HUES64 (cell line): ENCODE data around the gene THRB.

Experiments
- H3K27ac ChIP-seq: 2 replicates; pipeline ENCODE4 v1.7.0; 2013; ENCODE audit warnings: low read depth, low read length, inconsistent platforms
- H3K27me3 ChIP-seq: 2 replicates; pipeline ENCODE4 v1.6.1; 2013; ENCODE audit warnings: mild to moderate bottlenecking, low read length; ENCODE audit not compliant: insufficient read depth
- H3K36me3 ChIP-seq: 2 replicates; pipeline ENCODE4 v1.6.1; 2013; ENCODE audit warnings: mild to moderate bottlenecking, low read length; ENCODE audit not compliant: insufficient read depth
- H3K4me1 ChIP-seq: 2 replicates; pipeline ENCODE4 v1.6.1; 2013; ENCODE audit warnings: mild to moderate bottlenecking, low read length, moderate library complexity; ENCODE audit not compliant: insufficient read depth
- H3K4me3 ChIP-seq: 2 replicates; pipeline ENCODE4 v1.5.1; 2013; ENCODE audit warnings: mild to moderate bottlenecking, low read length, moderate library complexity
- H3K9ac ChIP-seq: 2 replicates; pipeline ENCODE4 v1.6.1; 2013; ENCODE audit warnings: mild to moderate bottlenecking, low read depth, low read length
- H3K9me3 ChIP-seq: 2 replicates; pipeline ENCODE4 v1.6.1; 2013; ENCODE audit warnings: low read depth, low read length; ENCODE audit not compliant: insufficient read depth
- WGBS: fragments of 150-250, 120-280 bp; methylation state at CpG from one replicate; pipeline ENCODE4 v1.1.7; 2013; ENCODE audit warnings: missing lambda C conversion rate; 5-methylcytosine and 5-hydroxymethylcytosine counted together

THRB gene

DNA sequence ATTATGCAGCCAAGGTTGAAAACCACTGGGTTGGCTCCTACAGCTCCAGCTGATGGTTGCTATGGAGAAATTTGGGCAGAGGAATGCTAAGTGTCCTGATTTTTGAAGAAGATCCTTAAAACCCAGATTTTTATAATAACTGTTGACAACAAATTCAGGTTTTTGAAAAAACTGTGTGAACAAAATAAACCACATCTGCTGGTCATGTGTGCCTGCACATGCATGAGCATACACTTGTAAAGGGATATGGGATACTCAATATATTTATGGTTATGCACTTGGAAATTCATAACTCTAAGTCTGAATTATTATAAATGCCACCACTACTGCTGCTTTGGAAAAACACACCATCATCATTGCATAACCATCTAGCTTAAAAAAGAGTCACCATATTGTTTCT, 133.7 kb downstream of the THRB start:
- H3K36me3 ChIP-seq: no peaks in the 10 kb centered on the region
- no peak overlapping the region for H3K27ac ChIP-seq
- no peaks in the 10 kb centered on the region for H3K27me3 ChIP-seq
- no peaks in the 10 kb centered on the region for H3K9me3 ChIP-seq
- H3K4me1 ChIP-seq: peaks cover 11% of the 10 kb centered on the region
- no peak overlapping the region for H3K4me3 ChIP-seq
- no peak overlapping the region for H3K9ac ChIP-seq

DNA sequence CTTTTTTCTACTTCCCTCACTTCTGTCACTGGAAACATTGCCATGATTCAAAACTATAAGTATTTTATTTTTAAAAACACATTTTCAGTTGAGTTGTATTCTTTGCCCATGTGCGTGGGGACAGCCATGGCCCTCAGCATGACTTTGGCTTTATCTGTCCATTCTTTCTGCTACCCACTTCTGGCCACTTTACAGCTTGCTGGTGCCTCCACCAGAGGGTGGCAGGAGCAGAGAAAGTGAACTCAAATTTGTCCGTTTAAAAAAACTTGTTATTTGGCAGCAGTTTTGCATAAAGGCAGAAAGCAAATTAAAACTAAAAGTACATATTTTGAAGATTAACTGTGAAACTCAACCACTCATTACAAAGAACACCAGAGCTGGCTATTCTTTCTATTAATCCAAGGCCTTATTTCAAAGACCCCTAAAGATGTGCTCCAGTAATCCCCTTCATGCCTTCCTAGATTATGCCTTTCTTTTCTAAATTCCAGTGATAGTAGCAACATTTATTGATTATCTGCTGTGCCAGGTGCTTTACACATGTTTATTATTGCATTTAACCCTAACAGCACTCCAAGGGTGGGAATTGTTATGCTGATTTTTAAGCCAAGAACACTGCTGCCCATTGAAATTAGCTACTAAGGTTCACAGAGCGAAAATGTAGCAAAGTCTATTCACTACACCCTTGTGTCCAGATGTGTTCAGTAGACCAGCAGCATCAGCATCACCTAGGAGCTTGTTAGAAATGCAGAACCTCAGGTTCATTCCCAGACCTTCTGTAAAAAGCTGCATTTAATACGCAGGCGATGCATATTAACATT, 134.8 kb downstream of the THRB start:
- H3K9me3 ChIP-seq: no peaks in the 10 kb centered on the region
- H3K4me1 ChIP-seq: peaks cover 11% of the 10 kb centered on the region
- 73% methylated on average over 5 of the region's 5 CpGs for WGBS
- H3K9ac ChIP-seq: no peak overlapping the region
- no peaks in the 10 kb centered on the region for H3K27me3 ChIP-seq
- H3K4me3 ChIP-seq: no peak overlapping the region; the same call in 1 of the 2 replicates
- no peaks in the 10 kb centered on the region for H3K36me3 ChIP-seq
- H3K27ac ChIP-seq: no peak overlapping the region

DNA sequence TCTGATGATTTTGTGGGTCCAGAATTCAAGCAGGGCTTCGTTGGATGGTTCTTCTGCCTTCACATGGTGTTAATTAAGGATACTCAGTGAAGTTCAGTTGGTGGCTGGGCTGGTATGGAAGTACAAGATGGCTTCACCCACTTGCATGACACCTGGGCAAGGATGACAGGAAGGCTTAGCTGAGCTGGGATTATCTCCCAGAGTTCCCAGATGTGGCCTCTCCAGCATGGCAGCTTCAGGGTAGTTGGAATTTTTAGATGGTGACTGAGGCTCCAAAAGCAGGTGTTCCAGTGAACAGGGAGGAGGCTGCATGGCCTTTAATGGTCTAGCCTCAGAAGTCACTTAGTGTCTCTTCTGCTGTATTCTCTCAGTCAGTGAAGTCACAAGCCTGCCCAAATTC, 135.5 kb downstream of the THRB start:
- Histone ChIP-seq H3K9ac (no peak overlapping the region), H3K36me3 (no peaks in the 10 kb centered on the region), H3K4me3 (no peak overlapping the region), H3K27ac (no peak overlapping the region), H3K9me3 (no peaks in the 10 kb centered on the region), H3K4me1 (peaks cover 11% of the 10 kb centered on the region), H3K27me3 (no peaks in the 10 kb centered on the region)
- 83% methylated on average over 1 of the region's 1 CpG for WGBS

DNA sequence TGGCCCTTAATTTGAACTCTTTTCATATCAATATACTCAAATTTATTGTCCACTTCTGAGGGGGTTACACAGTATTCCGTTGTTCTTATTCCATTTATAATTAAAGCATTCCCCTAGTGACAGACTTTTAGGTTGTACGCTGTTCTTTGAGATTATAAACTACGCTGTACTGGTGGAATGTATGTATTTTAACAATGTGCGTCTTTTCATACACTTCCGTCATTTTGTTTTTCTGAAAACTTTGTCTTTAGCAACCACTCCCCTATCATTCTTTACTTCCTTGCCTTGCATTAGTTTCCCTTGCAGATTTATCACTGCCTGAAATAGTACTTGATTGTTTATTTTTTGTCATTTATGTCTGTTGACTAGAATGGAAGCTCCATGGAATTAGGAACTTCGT, 137.0 kb downstream of the THRB start:
- Histone ChIP-seq H3K4me1 (peaks cover 11% of the 10 kb centered on the region), H3K27me3 (no peaks in the 10 kb centered on the region), H3K9me3 (no peaks in the 10 kb centered on the region), H3K36me3 (no peaks in the 10 kb centered on the region), H3K9ac (no peak overlapping the region), H3K4me3 (no peak overlapping the region), H3K27ac (no peak overlapping the region)
- 98% methylated on average over 5 of the region's 6 CpGs for WGBS

DNA sequence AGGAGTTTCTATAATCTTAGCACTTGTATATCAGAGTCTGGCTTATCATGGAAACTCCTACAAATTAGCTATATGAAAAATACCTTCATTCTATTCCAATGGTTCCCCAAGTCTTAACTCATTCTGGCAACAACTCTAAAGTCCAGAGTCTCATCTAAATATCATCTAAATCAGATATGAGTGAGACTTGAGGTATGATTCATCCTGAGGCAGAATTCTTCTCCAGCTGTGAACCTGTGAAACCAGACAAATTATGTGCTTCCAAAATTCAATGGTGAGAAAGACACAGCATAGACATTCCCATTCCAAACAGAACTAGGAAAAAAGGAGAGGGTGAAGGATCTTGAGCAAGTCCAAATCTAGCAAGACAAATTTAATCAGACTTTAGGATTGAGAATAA, 138.8 kb downstream of the THRB start:
- H3K9me3 ChIP-seq: no peaks in the 10 kb centered on the region
- H3K36me3 ChIP-seq: no peaks in the 10 kb centered on the region
- H3K27me3 ChIP-seq: no peaks in the 10 kb centered on the region
- no peak overlapping the region for H3K9ac ChIP-seq
- H3K27ac ChIP-seq: no peak overlapping the region
- H3K4me1 ChIP-seq: peaks cover 11% of the 10 kb centered on the region
- H3K4me3 ChIP-seq: no peak overlapping the region

DNA sequence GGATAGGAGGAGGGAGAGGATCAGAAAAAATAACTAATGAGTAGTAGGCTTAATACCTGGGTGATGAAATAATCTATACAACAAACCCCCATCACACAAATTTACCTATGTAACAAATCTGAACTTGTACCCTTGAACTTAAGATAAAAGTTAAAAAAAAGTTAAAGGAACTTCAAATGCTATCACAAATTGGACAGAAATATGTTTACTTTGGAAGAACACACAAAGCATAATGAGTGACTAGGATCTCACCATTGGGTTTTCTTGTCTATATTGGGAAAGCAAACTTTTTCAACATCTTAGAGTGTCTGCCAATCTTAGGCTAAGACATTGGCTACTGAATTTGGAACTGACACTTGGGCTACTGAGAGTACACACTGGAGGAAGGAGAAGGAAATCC, 140.4 kb downstream of the THRB start:
- Histone ChIP-seq H3K27ac (no peak overlapping the region), H3K4me3 (no peak overlapping the region), H3K27me3 (no peaks in the 10 kb centered on the region), H3K36me3 (no peaks in the 10 kb centered on the region), H3K9ac (no peak overlapping the region), H3K9me3 (no peaks in the 10 kb centered on the region), H3K4me1 (no peaks in the 10 kb centered on the region; the same call in 1 of the 2 replicates)

DNA sequence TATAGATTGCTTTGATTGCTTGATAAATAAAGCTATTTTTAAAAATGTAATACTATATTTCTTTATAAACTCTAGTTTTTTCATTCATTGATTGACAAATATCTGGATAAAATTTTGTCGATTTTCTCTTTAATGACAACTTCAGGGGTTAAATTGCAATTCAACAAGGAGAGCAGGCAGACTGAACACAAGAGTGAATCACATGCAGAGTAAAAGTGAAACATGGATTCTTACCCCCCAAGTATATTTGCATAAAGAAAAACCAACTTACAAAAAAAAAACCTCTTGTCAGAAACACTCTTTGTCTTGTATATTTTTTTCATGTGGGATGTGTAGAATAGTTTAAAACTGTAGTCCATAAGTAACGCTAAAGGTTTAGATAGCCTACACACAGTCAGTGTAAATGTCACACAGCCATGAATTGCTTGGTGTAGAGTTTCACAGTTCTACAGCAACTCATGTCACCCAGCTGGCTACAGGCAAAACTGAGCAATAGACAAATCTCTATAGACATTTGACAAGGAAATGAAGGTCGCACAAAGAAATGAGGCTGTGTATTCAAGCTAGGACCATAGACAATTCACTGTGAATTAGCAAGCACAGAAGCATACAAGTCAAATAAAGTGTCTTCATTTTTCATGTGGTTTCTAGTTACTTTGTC, 141.6 kb downstream of the THRB start:
- Histone ChIP-seq H3K27ac (no peak overlapping the region), H3K9ac (no peak overlapping the region), H3K27me3 (no peaks in the 10 kb centered on the region), H3K4me3 (no peak overlapping the region), H3K4me1 (peaks cover 3% of the 10 kb centered on the region; the same call in 1 of the 2 replicates), H3K9me3 (no peaks in the 10 kb centered on the region), H3K36me3 (no peaks in the 10 kb centered on the region)
- WGBS: 94% methylated on average over 3 of the region's 3 CpGs

DNA sequence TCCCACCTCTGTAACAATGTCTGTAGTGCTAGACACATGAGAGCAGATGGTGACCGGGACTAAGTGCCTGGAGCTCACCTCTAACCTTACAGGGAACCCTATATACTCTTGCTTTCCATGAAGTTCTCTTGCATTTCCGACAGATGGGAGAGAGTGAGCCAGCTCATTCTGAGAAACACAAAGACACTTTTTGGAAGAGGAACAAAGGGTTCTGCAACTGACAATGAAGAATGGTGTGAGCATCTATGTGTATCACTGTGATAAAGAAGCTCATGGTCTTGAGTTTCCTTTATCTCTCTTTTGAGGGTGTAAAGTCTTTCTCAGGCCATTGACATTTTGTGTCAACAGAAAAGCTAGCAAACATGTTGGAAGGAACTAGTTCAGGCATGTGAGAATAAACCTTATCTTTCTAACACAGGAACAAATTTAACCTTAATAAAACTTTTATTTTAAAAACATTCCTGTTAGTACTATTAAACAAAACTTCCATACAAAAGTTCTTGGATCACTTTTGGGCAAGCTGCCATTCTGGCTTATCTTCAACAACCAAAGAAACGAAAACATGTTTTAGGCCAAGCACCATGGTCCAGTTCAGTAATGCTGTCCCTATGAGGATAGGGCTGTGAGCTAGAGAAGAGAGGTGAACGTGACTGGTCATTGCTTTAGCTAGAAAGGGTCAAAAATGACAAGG, 142.7 kb downstream of the THRB start:
- H3K9ac ChIP-seq: no peak overlapping the region
- peaks cover 3% of the 10 kb centered on the region; the same call in 1 of the 2 replicates for H3K4me1 ChIP-seq
- no peak overlapping the region for H3K27ac ChIP-seq
- H3K36me3 ChIP-seq: no peaks in the 10 kb centered on the region
- H3K27me3 ChIP-seq: no peaks in the 10 kb centered on the region
- no peak overlapping the region for H3K4me3 ChIP-seq
- 93% methylated on average over 4 of the region's 4 CpGs for WGBS
- no peaks in the 10 kb centered on the region for H3K9me3 ChIP-seq

DNA sequence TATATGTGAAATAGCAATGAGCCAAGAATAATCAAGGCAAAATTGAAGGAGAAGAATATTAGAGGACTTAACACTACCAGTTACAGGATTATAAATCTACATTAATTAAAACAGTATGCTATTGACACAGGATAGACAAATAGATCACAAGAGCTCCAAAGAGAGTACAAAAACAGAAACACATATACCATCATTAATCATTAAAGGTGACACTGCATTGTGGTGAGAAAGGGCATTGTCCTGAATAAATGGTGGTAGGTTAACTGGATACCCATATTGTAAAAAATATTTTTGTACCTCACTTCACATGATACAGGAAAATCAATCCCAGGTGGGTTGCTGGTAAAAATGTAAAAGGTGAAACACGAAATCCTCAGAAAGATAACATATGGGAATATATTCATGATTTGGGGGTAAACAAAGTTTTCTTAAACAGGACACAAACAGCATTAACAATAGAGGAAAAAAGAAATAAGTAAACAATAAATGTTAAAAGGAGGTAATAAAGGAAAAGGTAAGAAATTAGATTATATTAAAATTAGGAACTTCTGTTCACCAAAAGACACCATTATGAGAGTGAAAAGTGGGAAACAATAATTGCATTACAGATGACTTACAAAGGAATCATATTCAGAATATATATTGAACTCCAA, 145.2 kb downstream of the THRB start:
- Histone ChIP-seq H3K9ac (no peak overlapping the region), H3K27me3 (no peaks in the 10 kb centered on the region), H3K9me3 (no peaks in the 10 kb centered on the region), H3K36me3 (no peaks in the 10 kb centered on the region), H3K4me1 (peaks cover 3% of the 10 kb centered on the region; the same call in 1 of the 2 replicates), H3K4me3 (no peak overlapping the region), H3K27ac (no peak overlapping the region)
- WGBS: no CpG with 5 or more reads among the region's 1 CpG

DNA sequence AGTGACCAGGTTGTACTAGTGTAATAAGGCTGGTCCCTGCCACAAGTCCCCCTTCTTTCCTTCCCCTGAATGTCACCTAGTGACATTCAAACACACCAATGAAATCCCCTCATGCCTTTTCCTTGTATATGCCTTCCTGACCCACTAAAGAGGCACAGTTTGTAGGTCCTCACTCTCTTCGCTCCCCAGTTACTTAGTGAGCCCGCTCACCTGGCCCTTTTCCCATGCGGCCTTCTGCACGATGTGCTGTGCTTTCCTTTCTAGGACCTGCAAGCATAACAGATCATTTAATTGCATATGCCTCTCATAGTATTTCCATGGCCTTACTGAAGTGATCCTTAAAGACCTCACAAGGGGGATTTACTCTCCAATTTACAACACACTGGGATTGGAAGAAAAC, 146.3 kb downstream of the THRB start:
- H3K27me3 ChIP-seq: no peaks in the 10 kb centered on the region
- WGBS: 85% methylated on average over 4 of the region's 4 CpGs
- no peak overlapping the region for H3K4me3 ChIP-seq
- no peak overlapping the region for H3K9ac ChIP-seq
- H3K9me3 ChIP-seq: no peaks in the 10 kb centered on the region
- no peaks in the 10 kb centered on the region for H3K36me3 ChIP-seq
- H3K4me1 ChIP-seq: peaks cover 3% of the 10 kb centered on the region; the same call in 1 of the 2 replicates
- H3K27ac ChIP-seq: no peak overlapping the region
